ENCODE data around the gene SQSTM1.
"Not testable (repeated sequence)": the region's sequence is repeated elsewhere in the genome, so short reads cannot be mapped to it uniquely, and the experiment has no call there.

The SQSTM1 gene

DNA sequence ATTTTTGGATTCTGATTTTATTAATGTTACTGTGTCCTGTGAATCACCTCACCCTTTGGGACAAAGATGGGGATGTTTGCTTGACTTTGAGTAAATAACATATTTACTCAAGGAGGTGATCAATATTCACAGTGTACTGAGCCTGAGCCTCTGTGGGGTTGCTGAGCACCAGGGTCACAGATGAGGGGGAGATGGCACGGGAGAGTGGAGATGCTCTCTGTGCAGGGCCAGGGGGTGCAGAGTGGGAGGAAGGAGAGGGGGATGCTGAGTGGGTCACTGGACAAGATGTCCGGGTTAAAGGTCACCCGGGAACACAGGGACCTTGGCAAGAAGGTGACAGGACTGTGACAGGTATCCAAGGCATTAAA lies 4.0 kb downstream of the SQSTM1 start:
- no peak for DNase-seq (ENCODE audit: low read depth, low spot score)

DNA sequence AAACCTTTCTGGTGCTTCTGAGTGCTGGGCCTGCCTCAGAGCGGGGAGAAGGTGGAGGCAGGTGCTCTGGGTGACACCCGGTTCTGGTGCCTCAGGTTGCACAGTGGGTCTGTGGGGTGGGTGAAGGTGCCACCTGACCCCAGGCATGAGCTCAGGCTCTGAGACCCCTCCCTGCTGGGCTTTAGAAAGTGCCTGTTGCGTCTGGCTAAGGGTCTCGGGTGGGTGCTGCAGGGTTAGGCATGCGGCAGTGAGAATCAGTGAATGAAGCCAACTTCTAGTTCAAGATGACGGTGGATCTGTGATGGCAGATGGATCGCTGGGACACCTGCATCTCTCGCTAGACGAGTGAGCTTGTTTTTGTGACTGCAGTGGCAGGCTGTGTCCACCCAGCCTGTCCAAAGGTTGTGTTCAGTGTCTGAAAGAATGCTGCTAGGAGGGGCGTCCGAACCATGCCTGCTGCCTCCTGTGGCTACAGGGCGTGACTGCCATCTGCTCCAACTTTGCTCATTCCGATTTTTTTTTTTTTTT lies 5.0 kb downstream of the SQSTM1 start:
- no peak for DNase-seq (ENCODE audit: low read depth, low spot score)

DNA sequence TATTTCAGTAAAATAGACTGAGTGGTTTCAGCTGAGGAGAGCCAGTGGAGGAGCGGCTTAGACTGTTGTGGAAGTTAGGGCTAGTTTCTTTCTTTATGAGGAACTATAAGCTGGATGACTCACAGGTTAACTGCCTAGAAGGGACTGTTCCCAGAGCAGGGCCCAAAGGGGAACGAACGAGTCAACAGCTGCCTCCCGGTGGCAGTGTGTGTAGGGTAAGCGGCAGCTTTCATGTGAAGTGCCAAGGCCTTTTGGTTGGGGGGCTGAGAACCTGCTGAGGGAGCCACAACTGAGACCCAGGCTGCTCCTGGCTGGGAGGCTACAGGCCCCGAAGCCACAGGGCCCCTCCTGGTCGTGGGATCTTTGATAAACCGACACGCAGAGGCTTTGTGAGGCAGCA lies 7.0 kb downstream of the SQSTM1 start:
- no peak for DNase-seq (ENCODE audit: low read depth, low spot score)

DNA sequence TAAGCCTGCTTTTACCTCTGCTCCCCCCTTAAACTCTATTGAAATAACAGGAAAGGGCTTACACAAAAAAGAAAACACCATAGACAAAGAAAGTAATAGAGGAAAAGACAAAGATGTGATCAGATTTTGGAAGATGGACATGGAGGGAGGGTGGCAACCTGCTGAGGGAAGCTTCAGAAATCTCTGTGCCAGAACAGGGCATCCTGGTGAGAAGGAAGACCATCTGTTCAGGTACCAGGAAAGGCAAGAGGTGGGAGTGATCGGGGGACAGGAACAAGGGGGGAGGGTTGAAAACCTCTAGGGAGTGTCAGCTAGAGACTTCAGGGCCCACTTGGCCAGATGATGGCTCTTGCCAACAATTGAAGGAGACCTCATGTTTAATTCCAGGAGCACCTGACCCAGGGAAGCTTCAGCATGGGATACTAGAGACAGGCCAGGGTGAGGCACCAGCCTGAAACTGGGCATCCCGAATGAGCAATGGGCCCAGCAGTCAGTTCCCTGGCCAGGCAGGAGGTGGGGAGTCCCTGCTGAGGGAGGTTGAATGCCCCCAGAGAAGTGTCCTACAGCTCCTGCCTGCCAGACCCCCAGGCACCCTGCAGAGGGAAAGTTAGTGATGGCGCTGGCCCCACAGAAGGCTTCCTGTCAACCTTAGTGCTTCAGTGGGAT lies 8.2 kb downstream of the SQSTM1 start:
- DNase-seq (ENCODE audit: low read depth, low spot score), result no peak

DNA sequence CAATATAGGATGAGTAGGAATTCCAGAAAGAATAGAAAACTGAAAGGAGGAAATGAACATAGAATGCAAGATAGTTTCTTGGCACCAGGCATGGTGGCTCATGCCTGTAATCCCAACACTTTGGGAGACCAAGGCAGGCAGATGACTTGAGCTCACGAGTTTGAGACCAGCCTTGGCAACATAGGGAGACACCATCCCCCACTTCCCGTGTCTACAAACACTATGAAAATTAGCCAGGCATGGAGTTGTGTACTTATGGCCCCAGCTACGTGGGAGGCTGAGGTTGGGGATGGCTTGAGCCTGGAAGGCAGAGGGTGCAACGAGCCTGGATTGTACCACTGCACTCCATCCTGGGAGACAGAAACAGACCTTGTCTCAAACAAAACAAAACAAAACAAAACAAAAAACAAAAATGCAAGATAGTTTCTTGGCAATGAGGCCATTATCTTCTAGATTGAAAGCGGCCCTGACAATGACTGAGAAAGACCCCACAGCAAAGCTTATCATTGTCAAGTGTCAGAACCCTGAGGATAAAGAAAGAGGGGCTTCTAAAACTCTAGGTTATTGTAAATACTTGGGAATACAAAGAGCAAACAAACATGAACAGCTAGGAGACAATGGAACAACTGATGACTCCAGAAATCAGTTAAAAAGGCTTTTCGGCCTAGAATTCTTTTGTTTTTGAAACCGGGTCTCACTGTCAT lies 9.2 kb downstream of the SQSTM1 start:
- DNase-seq (ENCODE audit: low read depth, low spot score), result no peak

DNA sequence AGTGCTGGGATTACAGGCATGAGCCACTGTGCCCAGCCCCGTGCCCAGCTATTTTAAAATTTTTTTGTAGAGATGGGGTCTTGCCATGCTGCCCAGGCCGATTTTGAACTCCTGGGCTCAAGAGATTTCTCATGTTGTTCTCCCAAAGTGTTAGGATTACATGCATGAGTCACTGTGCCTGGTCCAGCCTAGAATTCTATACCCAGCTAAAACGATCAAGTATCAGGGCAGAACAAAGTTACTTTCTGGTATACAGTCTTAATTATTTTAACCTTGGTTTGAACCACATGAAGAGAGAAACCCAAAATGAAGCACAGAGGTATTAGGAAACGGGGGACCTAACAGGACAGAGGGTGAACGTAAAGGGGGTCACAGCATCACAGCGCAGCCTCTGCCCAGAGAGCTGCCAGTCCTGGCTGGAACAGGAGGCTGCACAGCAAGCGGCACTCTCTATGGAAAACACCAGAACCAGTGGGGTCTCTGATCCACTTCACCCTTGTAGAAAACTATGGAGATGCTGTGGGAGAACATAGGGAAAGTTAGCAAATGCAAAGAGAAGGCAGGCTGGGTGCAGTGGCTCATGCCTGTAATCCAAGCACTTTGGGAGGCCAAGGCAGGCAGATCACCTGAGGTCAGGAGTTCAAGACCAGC lies 10.2 kb downstream of the SQSTM1 start:
- DNase-seq (ENCODE audit: low read depth, low spot score), result no peak

DNA sequence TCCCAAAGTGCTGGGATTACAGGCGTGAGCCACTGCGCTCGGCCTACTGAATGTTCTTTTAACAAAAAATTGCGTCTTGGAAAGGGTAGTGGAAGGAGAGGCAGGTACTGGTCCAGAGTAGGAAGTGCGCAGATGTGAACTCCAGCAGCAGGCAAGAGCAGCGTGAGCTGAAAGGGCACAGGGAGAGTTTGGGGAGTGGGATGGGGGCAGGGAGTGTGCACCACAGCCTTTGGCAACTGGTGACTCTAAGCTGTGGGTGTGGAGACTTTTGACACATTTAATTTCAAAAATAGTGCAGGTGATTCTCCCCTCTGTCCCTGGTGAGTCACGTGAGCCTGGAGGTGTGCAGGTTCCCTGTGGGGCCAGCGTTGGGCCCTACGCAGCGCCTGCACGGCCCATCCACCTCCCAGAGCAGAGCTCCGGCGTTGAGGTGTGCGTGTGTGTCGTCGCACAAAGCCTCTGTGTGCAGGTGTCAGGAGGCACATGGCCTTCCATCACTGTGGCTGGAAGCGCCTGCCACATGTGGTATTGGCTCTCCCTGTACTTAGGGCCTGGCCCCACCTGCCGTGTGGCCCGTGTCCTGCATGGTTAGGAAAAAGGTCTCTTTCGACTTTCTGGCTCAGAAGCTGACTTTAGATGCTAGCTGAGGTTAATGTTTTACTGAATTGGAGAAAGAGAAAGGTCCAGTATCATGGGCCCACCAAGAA lies 11.5 kb downstream of the SQSTM1 start:
- DNase-seq (ENCODE audit: low read depth, low spot score), result no peak

DNA sequence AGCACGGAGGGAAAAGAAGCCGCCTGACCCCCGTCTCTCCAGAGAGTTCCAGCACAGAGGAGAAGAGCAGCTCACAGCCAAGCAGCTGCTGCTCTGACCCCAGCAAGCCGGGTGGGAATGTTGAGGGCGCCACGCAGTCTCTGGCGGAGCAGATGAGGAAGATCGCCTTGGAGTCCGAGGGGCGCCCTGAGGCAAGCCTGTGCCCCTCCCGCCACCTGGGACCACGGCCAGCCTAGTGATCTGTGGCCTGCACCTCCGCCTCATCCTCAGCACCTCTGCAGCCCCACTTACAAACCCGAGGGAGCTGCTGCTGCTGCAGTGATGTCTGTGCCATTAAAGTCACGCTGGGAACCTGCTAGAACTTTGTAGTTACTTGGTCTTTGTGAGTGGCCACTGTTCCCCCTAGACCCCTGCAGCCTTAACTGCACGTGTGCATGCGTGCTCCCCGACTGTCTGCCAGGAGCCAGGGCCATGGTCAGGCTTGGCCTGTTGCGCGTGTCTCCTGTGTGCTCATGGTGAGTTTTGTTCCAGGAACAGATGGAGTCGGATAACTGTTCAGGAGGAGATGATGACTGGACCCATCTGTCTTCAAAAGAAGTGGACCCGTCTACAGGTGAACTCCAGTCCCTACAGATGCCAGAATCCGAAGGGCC lies 12.5 kb downstream of the SQSTM1 start:
- DNase-seq (ENCODE audit: low read depth, low spot score), result no peak

DNA sequence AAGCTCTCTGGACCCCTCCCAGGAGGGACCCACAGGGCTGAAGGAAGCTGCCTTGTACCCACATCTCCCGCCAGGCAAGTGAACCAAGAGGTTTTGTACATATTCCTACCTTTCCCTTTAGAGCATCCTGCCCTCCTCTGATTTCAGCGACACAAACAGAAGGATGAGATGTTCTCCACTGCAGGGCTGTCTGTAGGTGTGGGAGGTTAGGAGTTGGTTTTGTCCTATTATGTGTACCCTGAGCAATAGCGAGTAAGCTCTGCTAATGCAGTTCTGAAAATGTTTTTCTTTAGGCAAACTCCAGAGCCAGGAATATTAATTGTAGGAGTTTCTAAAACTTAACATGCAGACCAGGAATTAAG lies 13.0 kb downstream of the SQSTM1 start:
- no peak for DNase-seq (ENCODE audit: low read depth, low spot score)

DNA sequence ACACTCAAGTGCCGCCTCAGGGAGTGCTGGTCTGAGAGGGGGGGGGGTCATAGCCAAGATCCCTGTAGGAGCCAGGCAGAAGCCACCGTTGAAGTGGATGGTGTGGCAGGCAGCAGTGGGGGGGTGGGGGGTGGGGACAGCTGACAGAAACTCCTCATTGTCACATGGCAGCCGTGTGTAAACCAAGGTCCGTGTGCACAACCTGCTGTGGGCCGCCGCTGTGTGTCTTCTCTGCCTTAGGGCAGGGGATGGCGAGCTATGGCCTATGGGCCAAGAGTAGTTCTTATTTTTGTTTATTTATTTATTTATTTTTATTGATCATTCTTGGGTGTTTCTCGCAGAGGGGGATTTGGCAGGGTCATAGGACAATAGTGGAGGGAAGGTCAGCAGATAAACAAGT lies 13.4 kb downstream of the SQSTM1 start:
- DNase-seq (ENCODE audit: low read depth, low spot score), result no peak

DNA sequence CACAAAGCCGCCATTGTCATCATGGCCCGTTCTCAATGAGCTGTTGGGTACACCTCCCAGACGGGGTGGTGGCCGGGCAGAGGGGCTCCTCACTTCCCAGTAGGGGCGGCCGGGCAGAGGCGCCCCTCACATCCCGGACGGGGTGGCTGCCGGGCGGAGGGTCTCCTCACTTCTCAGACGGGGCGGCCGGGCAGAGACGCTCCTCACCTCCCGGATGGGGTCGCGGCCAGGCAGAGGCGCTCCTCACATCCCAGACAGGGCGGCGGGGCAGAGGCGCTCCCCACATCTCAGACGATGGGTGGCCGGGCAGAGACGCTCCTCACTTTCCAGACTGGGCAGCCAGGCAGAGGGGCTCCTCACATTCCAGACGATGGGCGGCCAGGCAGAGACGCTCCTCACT lies 14.2 kb downstream of the SQSTM1 start:
- not testable (repeated sequence) for DNase-seq (ENCODE audit: low read depth, low spot score)

DNA sequence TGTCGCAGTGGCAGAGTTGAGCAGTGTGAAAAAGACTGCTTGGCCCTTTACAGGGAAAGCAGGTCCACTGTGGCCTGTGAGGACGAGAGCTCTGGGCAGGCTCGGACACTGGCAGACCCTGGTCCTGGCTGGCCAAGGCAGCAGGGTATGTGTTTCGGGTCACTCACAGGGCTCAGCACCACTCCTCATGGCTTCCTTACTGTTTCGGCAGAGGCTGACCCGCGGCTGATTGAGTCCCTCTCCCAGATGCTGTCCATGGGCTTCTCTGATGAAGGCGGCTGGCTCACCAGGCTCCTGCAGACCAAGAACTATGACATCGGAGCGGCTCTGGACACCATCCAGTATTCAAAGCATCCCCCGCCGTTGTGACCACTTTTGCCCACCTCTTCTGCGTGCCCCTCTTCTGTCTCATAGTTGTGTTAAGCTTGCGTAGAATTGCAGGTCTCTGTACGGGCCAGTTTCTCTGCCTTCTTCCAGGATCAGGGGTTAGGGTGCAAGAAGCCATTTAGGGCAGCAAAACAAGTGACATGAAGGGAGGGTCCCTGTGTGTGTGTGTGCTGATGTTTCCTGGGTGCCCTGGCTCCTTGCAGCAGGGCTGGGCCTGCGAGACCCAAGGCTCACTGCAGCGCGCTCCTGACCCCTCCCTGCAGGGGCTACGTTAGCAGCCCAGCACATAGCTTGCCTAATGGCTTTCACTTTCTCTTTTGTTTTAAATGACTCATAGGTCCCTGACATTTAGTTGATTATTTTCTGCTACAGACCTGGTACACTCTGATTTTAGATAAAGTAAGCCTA lies 15.7 kb downstream of the SQSTM1 start:
- no peak for DNase-seq (ENCODE audit: low read depth, low spot score)

DNA sequence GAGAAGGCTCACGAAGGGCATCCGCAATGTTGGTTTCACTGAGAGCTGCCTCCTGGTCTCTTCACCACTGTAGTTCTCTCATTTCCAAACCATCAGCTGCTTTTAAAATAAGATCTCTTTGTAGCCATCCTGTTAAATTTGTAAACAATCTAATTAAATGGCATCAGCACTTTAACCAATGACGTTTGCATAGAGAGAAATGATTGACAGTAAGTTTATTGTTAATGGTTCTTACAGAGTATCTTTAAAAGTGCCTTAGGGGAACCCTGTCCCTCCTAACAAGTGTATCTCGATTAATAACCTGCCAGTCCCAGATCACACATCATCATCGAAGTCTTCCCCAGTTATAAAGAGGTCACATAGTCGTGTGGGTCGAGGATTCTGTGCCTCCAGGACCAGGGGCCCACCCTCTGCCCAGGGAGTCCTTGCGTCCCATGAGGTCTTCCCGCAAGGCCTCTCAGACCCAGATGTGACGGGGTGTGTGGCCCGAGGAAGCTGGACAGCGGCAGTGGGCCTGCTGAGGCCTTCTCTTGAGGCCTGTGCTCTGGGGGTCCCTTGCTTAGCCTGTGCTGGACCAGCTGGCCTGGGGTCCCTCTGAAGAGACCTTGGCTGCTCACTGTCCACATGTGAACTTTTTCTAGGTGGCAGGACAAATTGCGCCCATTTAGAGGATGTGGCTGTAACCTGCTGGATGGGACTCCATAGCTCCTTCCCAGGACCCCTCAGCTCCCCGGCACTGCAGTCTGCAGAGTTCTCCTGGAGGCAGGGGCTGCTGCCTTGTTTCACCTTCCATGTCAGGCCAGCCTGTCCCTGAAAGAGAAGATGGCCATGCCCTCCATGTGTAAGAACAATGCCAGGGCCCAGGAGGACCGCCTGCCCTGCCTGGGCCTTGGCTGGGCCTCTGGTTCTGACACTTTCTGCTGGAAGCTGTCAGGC lies 16.6 kb downstream of the SQSTM1 start:
- DNase-seq (ENCODE audit: low read depth, low spot score), result no peak

DNA sequence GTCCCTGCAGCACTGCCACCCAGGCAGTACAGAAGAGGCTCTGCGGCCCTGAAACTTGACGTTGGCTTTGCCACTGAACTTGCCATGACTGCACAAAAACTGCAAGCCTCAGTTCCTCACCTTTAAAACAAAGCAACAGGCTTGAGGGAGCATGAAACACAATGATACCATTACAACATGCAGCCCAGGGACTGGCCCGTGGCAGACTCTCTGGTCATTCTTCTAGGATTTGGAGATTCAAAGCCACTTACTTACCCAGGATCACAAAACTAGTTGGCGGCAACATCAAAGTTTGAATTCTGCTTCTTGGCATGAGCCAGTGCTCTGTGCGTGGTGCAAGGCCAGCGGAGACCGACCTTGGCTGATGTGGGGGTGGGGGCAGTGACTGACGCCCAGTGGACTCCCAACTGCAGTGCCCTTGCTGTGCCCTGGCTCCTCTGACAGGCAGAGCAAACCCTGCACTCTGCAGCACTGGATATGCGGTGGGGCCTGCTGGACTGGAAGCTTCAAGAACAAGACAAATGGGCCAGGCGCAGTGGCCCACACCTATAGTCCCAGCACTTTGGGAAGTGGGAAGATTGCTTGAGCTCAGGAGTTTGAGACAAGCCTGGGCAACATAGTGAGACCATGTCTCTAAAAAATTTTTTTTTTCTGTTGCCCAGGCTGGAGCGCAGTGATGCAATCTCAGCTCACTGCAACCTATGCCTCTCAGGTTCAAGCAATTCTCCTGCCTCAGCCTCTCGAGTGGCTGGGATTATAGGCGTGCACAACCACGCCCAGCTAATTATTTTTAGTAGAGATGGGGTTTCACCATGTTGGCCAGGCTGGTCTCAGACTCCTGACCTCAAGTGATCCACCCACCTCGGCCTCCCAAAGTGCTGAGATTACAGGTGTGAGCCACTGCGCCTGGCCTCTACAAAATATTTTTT lies 18.9 kb downstream of the SQSTM1 start:
- no peak for DNase-seq (ENCODE audit: low read depth, low spot score)

DNA sequence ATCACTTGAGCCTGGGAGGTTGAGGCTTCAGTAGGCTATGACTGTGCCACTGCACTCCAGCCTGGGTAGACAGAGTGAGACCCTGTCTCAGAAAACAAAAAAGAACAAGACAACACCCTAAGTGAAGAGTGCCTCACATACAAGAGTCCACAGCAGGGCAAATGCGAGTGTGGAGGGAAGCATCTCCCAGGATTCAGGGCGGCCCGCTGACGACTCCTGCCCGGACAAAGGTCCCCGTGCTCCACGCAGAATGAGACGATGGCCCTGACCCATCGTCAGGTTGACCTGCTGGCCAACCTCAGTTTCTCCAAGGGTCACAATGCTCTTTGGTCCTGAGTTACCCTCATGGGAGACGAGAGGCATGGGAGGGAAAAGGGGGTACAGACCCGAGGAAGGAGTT lies 19.6 kb downstream of the SQSTM1 start:
- DNase-seq (ENCODE audit: low read depth, low spot score), result no peak

DNA sequence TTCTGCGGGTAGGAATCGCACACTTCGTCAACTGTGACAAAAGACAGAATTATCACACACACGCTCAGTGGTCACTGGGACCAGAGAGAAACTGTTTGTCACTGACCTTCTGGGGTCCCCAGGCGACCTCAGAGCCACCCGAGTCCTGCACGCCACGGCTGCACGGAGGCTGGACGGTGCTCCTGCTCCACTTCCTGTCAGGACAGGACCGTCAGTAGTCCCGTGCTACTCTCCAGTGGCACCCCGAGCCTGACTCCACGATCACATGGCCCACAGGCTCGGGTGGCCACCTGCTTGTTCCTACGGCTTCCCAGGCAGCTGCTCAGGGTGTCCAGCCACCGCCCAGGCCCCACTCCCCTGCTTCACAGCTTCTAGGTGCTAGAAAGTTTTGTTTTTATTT lies 20.1 kb downstream of the SQSTM1 start:
- no peak for DNase-seq (ENCODE audit: low read depth, low spot score)

DNA sequence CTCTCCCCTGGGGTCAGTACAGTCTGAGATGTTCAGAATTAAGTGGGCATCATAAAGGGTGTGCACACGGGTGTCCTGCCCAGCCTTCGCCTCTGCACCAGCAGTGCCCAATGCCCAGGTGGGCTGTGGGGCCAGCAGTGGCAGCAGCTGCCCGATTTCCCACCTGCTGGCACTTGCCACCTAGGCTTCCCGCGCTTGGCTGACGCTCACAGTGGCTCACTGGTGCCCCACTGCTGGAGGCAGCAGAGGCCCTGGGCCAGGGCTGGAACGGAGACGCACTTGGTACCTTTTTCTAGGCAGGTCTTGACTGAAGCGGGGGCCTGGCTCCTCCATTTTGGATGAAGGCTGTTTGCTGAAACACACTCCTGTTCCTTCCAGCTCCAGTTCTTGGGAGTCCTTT lies 20.9 kb downstream of the SQSTM1 start:
- DNase-seq (ENCODE audit: low read depth, low spot score), result no peak

DNA sequence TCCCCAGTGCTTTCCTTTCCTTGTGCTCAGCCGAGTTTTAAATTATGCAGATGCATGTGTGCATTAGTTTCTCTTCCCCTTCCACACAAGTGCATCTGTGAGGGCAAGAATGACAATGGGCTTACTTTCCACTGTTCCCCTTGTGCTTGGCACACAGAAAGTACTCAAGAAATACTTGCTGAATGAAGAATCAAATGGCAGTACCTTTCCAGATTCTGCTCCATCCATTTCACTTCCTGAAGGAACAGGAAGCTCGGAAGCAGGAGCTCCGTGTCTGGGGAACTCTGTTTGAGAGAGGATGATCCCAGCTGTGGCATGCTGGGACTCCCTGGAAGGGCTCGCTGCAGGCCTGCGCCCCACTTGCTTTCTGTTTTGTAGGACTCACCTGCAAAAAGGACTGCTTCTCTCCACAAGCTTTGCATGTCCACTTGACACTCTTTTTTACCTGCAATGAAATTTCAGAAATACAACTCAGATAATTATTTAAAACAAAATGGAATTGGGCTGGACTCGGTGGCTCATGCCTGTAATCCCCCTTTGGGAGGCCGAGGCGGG lies 32.4 kb downstream of the SQSTM1 start:
- DNase-seq (ENCODE audit: low read depth, low spot score), result no peak

DNA sequence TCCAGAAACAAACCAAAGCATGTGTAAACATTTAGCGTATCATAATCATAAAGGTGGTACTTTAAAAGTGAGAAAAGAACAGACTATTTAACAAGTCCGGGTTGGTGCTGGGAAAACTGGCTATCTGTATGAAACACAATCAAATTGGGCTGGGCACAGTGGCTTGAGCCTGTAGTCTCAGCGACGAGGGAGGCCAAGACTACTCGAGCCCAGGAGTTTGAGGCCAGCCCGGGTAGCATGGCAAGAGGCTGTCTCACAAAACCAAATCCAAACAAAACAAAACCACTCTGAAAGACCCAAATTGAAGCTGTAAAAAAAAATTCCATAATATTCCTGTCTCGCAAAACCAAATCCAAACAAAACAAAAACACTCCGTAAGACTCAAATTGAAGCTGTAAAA lies 33.7 kb downstream of the SQSTM1 start:
- DNase-seq (ENCODE audit: low read depth, low spot score), result no peak

All from brain pericyte (primary cell).